Gastrocnemius medialis (tissue), 4 donors: Measurements from ENCODE around the gene GSG1. TPM values are rescaled to one million over a fixed set of nuclear protein-coding genes. Genes with fewer than 3 reads are reported as not detected.

ENCODE experiments used
- ATAC-seq, 2 donors: fragments of 150-250 bp; one replicate each; pipeline ENCODE4 v1.9.1; 2016
- DNase-seq, 2 donors: peaks; one replicate each; pipeline ENCODE4 v3.0.0-alpha.2; 2019
- H3K27ac ChIP-seq, 4 donors: fragments of 200-600 bp; sonication (generic); 1 replicate in 1 of 4; 2 replicates in 3 of 4; pipeline ENCODE4 v1.5.1; 2016 to 2018; ENCODE audit warnings: mild to moderate bottlenecking in 2 of 4, moderate library complexity in 1 of 4
- H3K27me3 ChIP-seq, 3 donors: fragments of 200-600 bp; sonication (generic) in 2 of 3; 1 replicate in 1 of 3; 2 replicates in 2 of 3; pipeline versions ENCODE4 v1.5.1 to v1.6.0; 2016 to 2019; ENCODE audit warnings: mild to moderate bottlenecking in 1 of 3, moderate library complexity in 1 of 3
- H3K36me3 ChIP-seq, 2 donors: fragments of 200-600 bp; sonication (generic) in 1 of 2; one replicate each; pipeline ENCODE4 v1.5.1; 2017 to 2018
- H3K4me1 ChIP-seq, 2 donors: fragments of 200-600 bp; sonication (generic) in 1 of 2; one replicate each; pipeline ENCODE4 v1.5.1; 2016 to 2017; ENCODE audit warnings: mild to moderate bottlenecking in 2 of 2
- H3K4me3 ChIP-seq, 4 donors: fragments of 200-600 bp; sonication (generic) in 3 of 4; 1 replicate in 1 of 4; 2 replicates in 3 of 4; pipeline ENCODE4 v1.5.1; 2016 to 2019; ENCODE audit warnings: mild to moderate bottlenecking in 2 of 4
- H3K9me3 ChIP-seq, 3 donors: fragments of 200-600 bp; sonication (generic) in 2 of 3; 1 replicate in 1 of 3; 2 replicates in 2 of 3; pipeline ENCODE4 v1.5.1; 2016 to 2019
- CTCF ChIP-seq, 5 experiments: fragments of 450-650 bp in 3 of 5; fragments of 200-600 bp in 2 of 5; sonication (generic) in 2 of 5; IDR thresholded peaks in 4 of 5; conservative IDR thresholded peaks in 1 of 5; 1 replicate in 4 of 5; 2 replicates in 1 of 5; pipeline ENCODE4 v1.5.1; 2016 to 2019; ENCODE audit warnings: antibody characterized with exemption in 5 of 5, mild to moderate bottlenecking in 3 of 5, moderate library complexity in 3 of 5
- POLR2A ChIP-seq, 2 donors: fragments of 450-650 bp; IDR thresholded peaks; one replicate each; pipeline ENCODE4 v1.6.1; 2017; ENCODE audit warnings: antibody characterized with exemption in 2 of 2, mild to moderate bottlenecking in 2 of 2, moderate library complexity in 2 of 2
- in situ Hi-C, 4 donors: fragments of 200-750 bp; cut with MboI; loops; one replicate each; pipeline versions ENCODE4 v1.15.0 to v1.8.0; 2017; ENCODE audit warnings: low sequenced_read_pairs in 4 of 4
- intact Hi-C: fragments of 100-400 bp; cut with DNase I; formaldehyde crosslinking; loops from one replicate; pipeline ENCODE4 v1.15.1; 2023; ENCODE audit warnings: low total_unique reads
- total RNA-seq, 4 donors: library from RNA; depleted of rRNA; stranded (reverse); fragments of >200 nt; gene quantifications; one replicate each; pipeline versions ENCODE4 v1.1.0 to v1.2.3, GENCODE V29; 2016

GSG1 gene
- total RNA-seq, 4 donors from 2014 or later: not detected

- no peak for ATAC-seq
- no peak for TF ChIP-seq CTCF (IDR thresholded peaks at IDR 0.05 in 4 of 5, conservative IDR thresholded peaks at IDR 0.05 in 1 of 5)
- Histone ChIP-seq H3K36me3 (no peaks in the 10 kb centered on the region), H3K27ac (no peak overlapping the region), H3K4me1 (no peaks in the 10 kb centered on the region), H3K9me3 (no peaks in the 10 kb centered on the region), H3K4me3 (no peak overlapping the region), H3K27me3 (no peaks in the 10 kb centered on the region)
- in situ Hi-C loops: no loop called here
- intact Hi-C loops: no loop called here
- no peak for DNase-seq
Measured at GRCh38 chr12:13133886-13134285, 30.4 kb upstream of the GSG1 start.

- no peak overlapping the region for H3K4me3 ChIP-seq
- H3K4me1 ChIP-seq: no peaks in the 10 kb centered on the region
- intact Hi-C loops (no loop called here), in situ Hi-C loops (no loop called here)
- DNase-seq (no peak), ATAC-seq (no peak)
- H3K27me3 ChIP-seq: no peaks in the 10 kb centered on the region
- TF ChIP-seq POLR2A (IDR thresholded peaks at IDR 0.05) (no peak), CTCF (IDR thresholded peaks at IDR 0.05 in 4 of 5, conservative IDR thresholded peaks at IDR 0.05 in 1 of 5) (no peak)
- no peak overlapping the region for H3K27ac ChIP-seq
- H3K9me3 ChIP-seq: no peaks in the 10 kb centered on the region
- no peaks in the 10 kb centered on the region for H3K36me3 ChIP-seq
Measured at GRCh38 chr12:13130981-13131380, 27.5 kb upstream of the GSG1 start.

GRCh38 chr12:13128291-13128965 lies 25.0 kb upstream of the GSG1 start:
- H3K9me3 ChIP-seq: no peaks in the 10 kb centered on the region
- ATAC-seq (no peak), DNase-seq (no peak)
- TF ChIP-seq POLR2A (IDR thresholded peaks at IDR 0.05) (no peak), CTCF (IDR thresholded peaks at IDR 0.05 in 4 of 5, conservative IDR thresholded peaks at IDR 0.05 in 1 of 5) (no peak)
- no peaks in the 10 kb centered on the region for H3K27me3 ChIP-seq
- no peaks in the 10 kb centered on the region for H3K36me3 ChIP-seq
- no peak overlapping the region for H3K4me3 ChIP-seq
- H3K27ac ChIP-seq: no peak overlapping the region
- intact Hi-C loops: no loop called here
- in situ Hi-C loops: no loop called here
- H3K4me1 ChIP-seq: no peaks in the 10 kb centered on the region

- ATAC-seq (no peak), DNase-seq (no peak)
- Histone ChIP-seq H3K9me3 (no peaks in the 10 kb centered on the region), H3K4me1 (no peaks in the 10 kb centered on the region), H3K27me3 (no peaks in the 10 kb centered on the region), H3K27ac (no peak overlapping the region), H3K4me3 (no peak overlapping the region), H3K36me3 (no peaks in the 10 kb centered on the region)
- TF ChIP-seq CTCF (IDR thresholded peaks at IDR 0.05 in 4 of 5, conservative IDR thresholded peaks at IDR 0.05 in 1 of 5) (no peak), POLR2A (IDR thresholded peaks at IDR 0.05) (no peak)
- in situ Hi-C loops: no loop called here
- intact Hi-C loops: no loop called here
Measured at GRCh38 chr12:13127444-13127843, 24.0 kb upstream of the GSG1 start.

- DNase-seq (no peak), ATAC-seq (no peak)
- intact Hi-C loops: no loop called here
Measured at GRCh38 chr12:13126494-13126893, 23.0 kb upstream of the GSG1 start.

More at GRCh38 chr12:13126494-13126893, 23.0 kb upstream of the GSG1 start:
- in situ Hi-C loops: no loop called here
- Histone ChIP-seq H3K4me1 (no peaks in the 10 kb centered on the region), H3K36me3 (no peaks in the 10 kb centered on the region), H3K9me3 (no peaks in the 10 kb centered on the region), H3K27ac (no peak overlapping the region), H3K4me3 (no peak overlapping the region), H3K27me3 (no peaks in the 10 kb centered on the region)
- TF ChIP-seq CTCF (IDR thresholded peaks at IDR 0.05 in 4 of 5, conservative IDR thresholded peaks at IDR 0.05 in 1 of 5) (no peak), POLR2A (IDR thresholded peaks at IDR 0.05) (no peak)
